OCI-LY1 (cell line): Measurements from ENCODE around the gene ZBTB21.
A peak's percentile ranks its signal among the peaks of the same experiment; 100 is the strongest.
"Not testable (repeated sequence)": the region's sequence is repeated elsewhere in the genome, so short reads cannot be mapped to it uniquely, and the experiment has no call there.

ENCODE experiments used
- H2AFZ ChIP-seq: fragments of 200-600 bp; sonication (generic), shearing (Covaris generic); 2 replicates; pipeline ENCODE4 v1.6.0; 2014; ENCODE audit warnings: antibody characterized with exemption, mild to moderate bottlenecking, low read length
- H3F3A ChIP-seq: fragments of 200-600 bp; sonication (generic), shearing (Covaris generic); 2 replicates; pipeline ENCODE4 v1.6.0; 2014; ENCODE audit warnings: mild to moderate bottlenecking, antibody characterized with exemption, low read length, moderate library complexity; ENCODE audit not compliant: insufficient read depth
- H3K27ac ChIP-seq: fragments of 200-600 bp; sonication (generic); 2 replicates; pipeline ENCODE4 v1.5.1; 2014; ENCODE audit warnings: low read length, mixed run types, mild to moderate bottlenecking, low read depth; ENCODE audit not compliant: poor library complexity, severe bottlenecking
- H3K27me3 ChIP-seq: fragments of 200-600 bp; sonication (generic); 2 replicates; pipeline ENCODE4 v1.6.0; 2014; ENCODE audit warnings: antibody characterized with exemption, mild to moderate bottlenecking, low read length, moderate library complexity; ENCODE audit not compliant: insufficient read depth
- H3K36me3 ChIP-seq: fragments of 200-600 bp; sonication (generic); 2 replicates; pipeline ENCODE4 v1.6.1; 2014; ENCODE audit warnings: mild to moderate bottlenecking, antibody characterized with exemption, low read length, moderate library complexity, mixed read lengths; ENCODE audit not compliant: insufficient read depth
- H3K4me1 ChIP-seq: fragments of 200-600 bp; sonication (generic); 2 replicates; pipeline ENCODE4 v1.5.1; 2014; ENCODE audit warnings: mild to moderate bottlenecking, low read length, moderate library complexity; ENCODE audit not compliant: insufficient read depth, severe bottlenecking
- H3K4me2 ChIP-seq: fragments of 200-600 bp; sonication (generic), shearing (Covaris generic); 2 replicates; pipeline ENCODE4 v1.6.1; 2014; ENCODE audit warnings: low read length
- H3K4me3 ChIP-seq: fragments of 200-600 bp; sonication (generic); 2 replicates; pipeline ENCODE4 v1.5.1; 2014; ENCODE audit warnings: low read length, low read depth, mild to moderate bottlenecking, mixed read lengths; ENCODE audit not compliant: poor library complexity, severe bottlenecking
- H3K79me2 ChIP-seq: fragments of 200-600 bp; shearing (Covaris generic); 2 replicates; pipeline ENCODE4 v1.6.1; 2016; ENCODE audit warnings: mixed run types, low read length, mixed read lengths; ENCODE audit not compliant: insufficient read depth
- H3K9ac ChIP-seq: fragments of 200-600 bp; sonication (generic), shearing (Covaris generic); 2 replicates; pipeline ENCODE4 v1.6.1; 2014; ENCODE audit warnings: mild to moderate bottlenecking, low read length, mixed read lengths
- H3K9me2 ChIP-seq: fragments of 200-600 bp; sonication (generic), shearing (Covaris generic); 2 replicates; pipeline ENCODE4 v1.6.1; 2014; ENCODE audit warnings: low read depth, mild to moderate bottlenecking, low read length, mixed read lengths
- H3K9me3 ChIP-seq: fragments of 200-600 bp; shearing (Covaris generic); 2 replicates; pipeline ENCODE4 v1.6.1; 2014; ENCODE audit warnings: low read length, mixed read lengths
- H4K20me1 ChIP-seq: fragments of 200-600 bp; sonication (generic), shearing (Covaris generic); 2 replicates; pipeline ENCODE4 v1.6.0; 2016; ENCODE audit warnings: mild to moderate bottlenecking, low read length; ENCODE audit not compliant: insufficient read depth
- CTCF ChIP-seq: fragments of 200-600 bp; sonication (generic), shearing (Covaris generic); IDR thresholded peaks from 2 replicates; pipeline ENCODE4 v1.5.1; 2017; ENCODE audit warnings: mild to moderate bottlenecking, antibody characterized with exemption, low read length, moderate library complexity, mixed read lengths
- EZH2 ChIP-seq: fragments of 200-600 bp; sonication (generic), shearing (Covaris generic); IDR thresholded peaks from 2 replicates; pipeline ENCODE4 v1.8.0; 2017; ENCODE audit warnings: borderline replicate concordance, mixed run types, mild to moderate bottlenecking, antibody characterized with exemption, low read length, moderate library complexity, mixed read lengths

ZBTB21 gene

DNA sequence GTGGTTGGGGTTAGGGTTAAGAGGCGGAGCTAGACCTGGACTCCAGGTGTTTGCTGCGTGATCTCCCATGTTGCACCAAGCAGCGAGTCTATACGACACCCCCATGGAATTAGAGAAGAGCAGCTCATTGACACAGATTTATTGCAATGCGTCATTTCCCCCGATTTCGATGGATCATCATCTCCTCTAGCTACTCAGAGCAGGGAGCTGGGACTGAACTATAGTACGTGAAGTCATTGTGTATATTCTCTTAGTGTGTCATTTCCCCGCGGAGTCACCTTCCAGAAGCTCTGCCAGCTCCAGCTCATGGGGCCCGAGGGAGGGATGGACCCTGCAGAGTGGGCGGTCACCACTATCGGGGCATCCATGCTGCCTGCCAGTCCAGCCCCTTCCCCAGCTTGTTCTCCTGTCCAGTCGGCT, 48.9 kb downstream of the ZBTB21 start:
- no peak for TF ChIP-seq CTCF
- TF ChIP-seq EZH2: no peak
- Histone ChIP-seq H2AFZ (no peak overlapping the region), H4K20me1 (no peaks in the 10 kb centered on the region), H3K36me3 (no peaks in the 10 kb centered on the region), H3F3A (no peaks in the 10 kb centered on the region), H3K9ac (no peak overlapping the region), H3K79me2 (no peaks in the 10 kb centered on the region), H3K4me2 (peak overlapping the region; percentile 17; the same call in 1 of the 2 replicates), H3K9me2 (no peaks in the 10 kb centered on the region), H3K27me3 (0 out of 2 replicates have a peak, but pooled peaks cover 11% of the 10 kb centered on the region), H3K9me3 (no peaks in the 10 kb centered on the region), H3K4me1 (peaks cover 29% of the 10 kb centered on the region), H3K4me3 (no peak overlapping the region), H3K27ac (no peak overlapping the region)

- Histone ChIP-seq H3K4me3 (no peak overlapping the region), H3K9ac (no peak overlapping the region), H2AFZ (no peak overlapping the region), H3K4me1 (peaks cover 33% of the 10 kb centered on the region), H3K9me3 (no peaks in the 10 kb centered on the region), H3K36me3 (no peaks in the 10 kb centered on the region), H3K79me2 (no peaks in the 10 kb centered on the region), H3K27me3 (peaks cover 11% of the 10 kb centered on the region; the same call in 1 of the 2 replicates), H3K27ac (no peak overlapping the region), H3K9me2 (no peaks in the 10 kb centered on the region), H3K4me2 (no peak overlapping the region), H3F3A (no peaks in the 10 kb centered on the region), H4K20me1 (no peaks in the 10 kb centered on the region)
- TF ChIP-seq EZH2: no peak
- no peak for TF ChIP-seq CTCF
Observed at GRCh38 chr21:41960386-41960785, 49.8 kb downstream of the ZBTB21 start.

GRCh38 chr21:41959697-41960096, 50.5 kb downstream of the ZBTB21 start:
- not testable (repeated sequence) for H3F3A ChIP-seq, H3K9ac ChIP-seq, H3K4me3 ChIP-seq, H3K79me2 ChIP-seq, H4K20me1 ChIP-seq, H3K4me2 ChIP-seq, H3K9me3 ChIP-seq, H3K9me2 ChIP-seq, H2AFZ ChIP-seq, H3K27ac ChIP-seq, H3K36me3 ChIP-seq
- Histone ChIP-seq H3K27me3 (peaks cover 11% of the 10 kb centered on the region; the same call in 1 of the 2 replicates), H3K4me1 (peaks cover 30% of the 10 kb centered on the region)

DNA sequence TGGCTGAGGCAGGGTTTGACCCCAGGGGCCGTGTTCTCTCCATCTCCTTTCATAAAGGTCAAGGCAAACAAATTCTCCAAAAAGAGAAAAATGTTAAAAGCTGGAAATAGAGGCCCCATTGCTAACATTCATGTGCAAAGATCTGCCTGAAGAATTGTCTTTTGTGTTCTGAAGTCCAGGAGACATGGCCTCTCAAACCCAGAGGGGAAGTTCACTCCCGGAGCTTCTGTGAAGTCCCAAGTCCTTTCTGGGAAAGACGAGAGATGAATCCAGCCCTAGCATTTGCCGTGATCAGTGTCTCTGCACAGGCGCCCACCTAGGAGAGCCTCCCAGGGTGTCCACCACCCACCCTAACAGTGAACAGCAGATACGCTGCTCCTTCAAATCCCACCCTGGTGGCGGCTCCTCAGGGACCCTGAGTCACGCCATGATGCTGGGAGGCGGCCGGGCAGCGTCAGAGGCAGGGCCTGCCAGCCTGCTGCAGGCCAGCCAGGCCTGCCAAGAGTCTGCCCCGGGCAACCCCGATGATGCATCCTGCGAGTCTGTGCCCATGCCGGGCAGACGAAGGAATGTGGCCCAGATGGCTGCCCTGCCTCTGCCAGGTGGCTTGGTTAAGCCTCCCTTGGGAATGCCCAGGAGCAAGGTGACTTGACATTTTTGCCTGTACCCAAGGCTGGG, 51.1 kb downstream of the ZBTB21 start:
- no peak overlapping the region for H3K4me3 ChIP-seq
- no peaks in the 10 kb centered on the region for H3K9me2 ChIP-seq
- H3K79me2 ChIP-seq: no peaks in the 10 kb centered on the region
- TF ChIP-seq EZH2: no peak
- TF ChIP-seq CTCF: no peak
- no peak overlapping the region for H3K4me2 ChIP-seq
- H3K27me3 ChIP-seq: peaks cover 11% of the 10 kb centered on the region; the same call in 1 of the 2 replicates
- H3K4me1 ChIP-seq: peaks cover 32% of the 10 kb centered on the region
- no peaks in the 10 kb centered on the region for H4K20me1 ChIP-seq
- no peaks in the 10 kb centered on the region for H3F3A ChIP-seq
- H3K9ac ChIP-seq: no peak overlapping the region
- no peaks in the 10 kb centered on the region for H3K36me3 ChIP-seq
- no peaks in the 10 kb centered on the region for H3K9me3 ChIP-seq
- H3K27ac ChIP-seq: no peak overlapping the region
- H2AFZ ChIP-seq: no peak overlapping the region
